GM12865 (cell line): ENCODE measurements around the gene DGLUCY.

Experiments used
- DNase-seq: peaks from one replicate; pipeline ENCODE4 v3.0.0; 2010; ENCODE audit warnings: low read depth
- H3K4me3 ChIP-seq: 2 replicates; pipeline ENCODE4 v1.5.1; 2011; ENCODE audit warnings: mild to moderate bottlenecking, low read depth, low read length, control low read depth
- TF ChIP-seq, protein P1 (sequence below): IDR thresholded peaks from 2 replicates; pipeline ENCODE4 v1.5.1; 2011; ENCODE audit warnings: low read length, control low read depth, low read depth, inconsistent platforms; ENCODE audit not compliant: insufficient read depth; ENCODE audit errors: missing control alignments

The DGLUCY gene

DNA sequence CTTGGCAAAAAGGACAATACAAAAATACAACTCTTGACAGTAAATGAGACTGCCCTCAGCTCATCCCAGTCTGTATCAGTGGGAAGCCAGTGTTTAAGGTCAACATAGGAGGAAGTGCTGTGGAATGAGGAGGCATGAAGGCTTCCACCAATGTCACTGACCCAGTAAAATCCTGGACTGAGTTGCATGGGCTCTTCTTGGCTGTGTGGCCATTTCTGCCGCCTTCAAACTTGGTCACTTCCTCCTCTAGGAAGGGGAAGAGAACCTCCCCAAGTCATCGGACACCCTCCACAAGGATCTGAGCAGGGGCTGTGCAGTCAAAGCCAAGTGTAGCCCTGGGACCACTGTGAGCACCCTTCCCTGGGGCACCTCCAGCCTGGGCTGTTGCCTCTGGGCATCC, 118.7 kb downstream of the DGLUCY start:
- no peak for DNase-seq
- no peak overlapping the region for H3K4me3 ChIP-seq
- TF ChIP-seq, protein P1, sequence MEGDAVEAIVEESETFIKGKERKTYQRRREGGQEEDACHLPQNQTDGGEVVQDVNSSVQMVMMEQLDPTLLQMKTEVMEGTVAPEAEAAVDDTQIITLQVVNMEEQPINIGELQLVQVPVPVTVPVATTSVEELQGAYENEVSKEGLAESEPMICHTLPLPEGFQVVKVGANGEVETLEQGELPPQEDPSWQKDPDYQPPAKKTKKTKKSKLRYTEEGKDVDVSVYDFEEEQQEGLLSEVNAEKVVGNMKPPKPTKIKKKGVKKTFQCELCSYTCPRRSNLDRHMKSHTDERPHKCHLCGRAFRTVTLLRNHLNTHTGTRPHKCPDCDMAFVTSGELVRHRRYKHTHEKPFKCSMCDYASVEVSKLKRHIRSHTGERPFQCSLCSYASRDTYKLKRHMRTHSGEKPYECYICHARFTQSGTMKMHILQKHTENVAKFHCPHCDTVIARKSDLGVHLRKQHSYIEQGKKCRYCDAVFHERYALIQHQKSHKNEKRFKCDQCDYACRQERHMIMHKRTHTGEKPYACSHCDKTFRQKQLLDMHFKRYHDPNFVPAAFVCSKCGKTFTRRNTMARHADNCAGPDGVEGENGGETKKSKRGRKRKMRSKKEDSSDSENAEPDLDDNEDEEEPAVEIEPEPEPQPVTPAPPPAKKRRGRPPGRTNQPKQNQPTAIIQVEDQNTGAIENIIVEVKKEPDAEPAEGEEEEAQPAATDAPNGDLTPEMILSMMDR = no peak

DNA sequence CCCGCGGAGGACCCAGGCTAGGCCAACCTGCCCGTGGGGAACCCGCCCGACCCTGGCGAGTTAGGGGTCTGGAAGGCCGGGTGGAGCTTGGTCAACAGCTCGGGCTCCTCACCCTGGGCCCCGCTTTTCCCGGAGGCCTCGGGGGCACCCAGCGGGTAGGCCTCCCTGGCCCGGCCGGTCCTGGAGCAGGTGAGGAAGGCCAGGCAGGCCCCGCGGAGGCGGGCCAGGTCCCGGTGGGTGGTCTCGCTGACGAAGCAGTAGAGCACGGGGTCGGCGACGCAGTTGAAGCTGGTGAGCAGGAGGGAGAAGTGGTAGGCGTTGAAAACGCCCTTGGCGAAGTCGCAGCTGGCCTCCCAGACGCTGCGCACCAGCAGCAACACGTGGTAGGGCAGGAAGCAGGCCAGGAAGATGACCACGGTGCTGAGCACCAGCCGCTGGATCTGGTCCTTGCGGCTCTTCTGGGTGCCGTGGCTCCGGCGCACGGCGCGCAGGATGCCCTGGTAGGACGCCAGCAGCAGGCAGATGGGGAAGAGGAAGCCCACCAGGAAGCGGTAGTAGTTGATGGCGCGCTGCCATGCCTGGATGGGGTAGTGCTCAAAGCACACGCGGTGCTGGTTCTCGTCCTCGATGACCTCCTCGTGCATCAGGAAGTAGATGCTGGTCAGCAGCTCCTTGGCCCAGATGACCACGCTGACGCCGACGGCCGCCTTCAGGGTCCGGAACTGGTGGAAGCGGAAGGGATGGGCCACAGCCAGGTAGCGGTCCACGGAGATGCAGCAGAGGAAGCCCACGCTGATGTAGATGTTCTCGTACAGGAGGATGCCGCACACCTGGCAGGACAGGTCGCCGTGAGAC, 120.3 kb downstream of the DGLUCY start:
- TF ChIP-seq, protein P1 = no peak
- no peak overlapping the region for H3K4me3 ChIP-seq
- no peak for DNase-seq

DNA sequence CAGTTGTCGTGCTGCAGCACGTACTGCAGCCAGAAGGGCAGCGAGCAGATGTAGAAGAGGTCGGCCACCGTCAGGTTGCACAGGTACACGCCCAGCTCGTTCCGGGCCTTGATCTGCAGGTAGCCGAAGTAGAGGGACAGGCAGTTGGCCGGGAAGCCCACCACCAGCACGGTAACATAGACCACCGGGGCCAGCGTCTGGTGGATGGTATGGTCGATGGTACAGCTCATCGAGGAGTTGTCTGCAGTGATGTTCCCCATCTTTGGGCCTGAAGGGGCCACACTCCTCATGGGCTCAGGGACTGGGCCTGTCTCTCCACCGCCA, 120.9 kb downstream of the DGLUCY start:
- DNase-seq = no peak
- TF ChIP-seq, protein P1 = no peak
- H3K4me3 ChIP-seq = no peak overlapping the region

DNA sequence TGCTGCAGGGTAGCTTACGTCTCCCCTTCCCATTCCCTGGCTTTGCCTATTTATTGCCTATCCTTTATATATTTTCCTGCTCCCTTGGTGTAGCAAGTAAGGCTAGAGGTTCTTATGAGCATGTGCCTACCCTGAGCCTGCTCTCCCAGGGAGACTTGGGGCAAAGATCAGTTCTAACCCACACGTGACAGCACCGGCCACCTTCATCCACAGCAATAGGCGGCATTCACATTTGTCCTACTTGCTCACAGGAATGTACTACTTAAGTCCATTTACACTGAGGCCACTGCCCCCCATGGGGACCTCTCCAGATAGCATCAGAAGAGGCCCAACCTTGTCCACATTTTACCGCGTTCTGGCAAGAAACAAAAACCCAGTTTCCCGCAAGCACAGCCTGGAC, 122.0 kb downstream of the DGLUCY start:
- TF ChIP-seq, protein P1 = no peak
- no peak overlapping the region for H3K4me3 ChIP-seq
- DNase-seq = no peak

DNA sequence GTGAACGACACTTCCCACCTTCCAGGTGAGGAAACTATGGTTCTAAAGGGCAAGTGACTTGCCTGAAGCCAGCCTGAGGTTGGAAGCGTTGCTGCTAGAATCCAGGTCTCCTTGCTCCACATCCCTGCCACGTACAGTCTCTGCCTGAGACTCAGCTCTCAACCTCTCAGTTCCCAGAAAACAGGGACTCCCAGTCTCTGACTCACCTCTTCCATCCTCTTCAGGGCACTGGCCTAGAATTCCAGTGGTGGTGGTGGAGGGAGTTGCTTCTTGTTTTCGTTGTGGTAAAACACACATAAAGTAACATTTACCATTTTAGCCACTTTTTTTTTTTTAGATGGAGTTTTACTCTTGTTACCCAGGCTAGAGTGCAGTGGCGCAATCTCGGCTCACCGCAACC, 123.3 kb downstream of the DGLUCY start:
- no peak overlapping the region for H3K4me3 ChIP-seq
- DNase-seq = no peak
- TF ChIP-seq, protein P1 = no peak

DNA sequence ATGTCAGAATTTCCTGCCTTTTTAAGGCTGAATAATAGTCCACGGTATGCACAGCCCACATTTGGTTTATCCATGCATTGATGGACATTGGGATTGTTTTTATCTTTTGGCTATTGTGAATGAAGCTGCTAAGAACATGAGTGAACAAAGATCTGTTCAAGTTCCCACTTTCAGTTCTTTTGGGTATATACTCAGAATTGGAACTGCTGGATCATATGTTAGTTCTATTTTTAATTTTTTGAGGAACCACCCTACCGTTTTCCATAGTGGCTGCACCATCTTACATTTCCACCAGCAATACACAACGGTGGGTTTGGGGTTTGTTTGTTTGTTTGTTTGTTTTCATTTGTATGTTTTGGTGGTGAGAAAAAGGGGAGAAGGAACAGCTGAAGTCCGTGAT, 124.2 kb downstream of the DGLUCY start:
- TF ChIP-seq, protein P1 = no peak
- DNase-seq = no peak
- H3K4me3 ChIP-seq = no peak overlapping the region

DNA sequence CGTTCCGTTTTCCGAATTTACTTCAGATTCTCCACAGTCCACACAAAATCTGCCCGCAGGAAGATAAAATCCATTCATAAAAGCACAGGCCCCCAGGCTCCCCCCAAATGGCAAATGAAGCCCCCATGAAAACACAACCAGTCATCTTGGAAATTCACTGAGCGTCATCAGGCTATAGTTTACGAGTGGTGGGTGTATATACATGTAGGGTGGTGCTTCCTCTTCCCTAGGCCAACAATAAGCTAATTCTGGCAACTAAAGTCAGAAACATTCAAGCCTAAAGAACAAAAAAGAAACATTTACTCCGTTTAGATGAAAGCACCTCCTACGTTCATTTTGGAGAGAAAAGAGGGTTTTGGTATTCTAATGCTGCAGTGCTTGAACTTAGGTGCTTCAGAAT, 124.8 kb downstream of the DGLUCY start:
- DNase-seq = no peak
- TF ChIP-seq, protein P1 = no peak
- H3K4me3 ChIP-seq = no peak overlapping the region
